Smooth muscle cell (in vitro differentiated cells): ENCODE measurements around the gene CAMK2A. TPM values are rescaled to one million over a fixed set of nuclear protein-coding genes. Genes with fewer than 3 reads are reported as not detected.

Experiments
- DNase-seq: peaks from one replicate; lab custom pipeline; 2025; ENCODE audit not compliant: unreplicated experiment; lab: John Stamatoyannopoulos, UW
- H2AFZ ChIP-seq: fragments of 200-600 bp; sonication (generic); 2 replicates; pipeline ENCODE4 v1.6.0; 2016; ENCODE audit warnings: antibody characterized with exemption, low read depth, mild to moderate bottlenecking
- H3F3A ChIP-seq: fragments of 200-600 bp; sonication (generic); 2 replicates; pipeline ENCODE4 v1.6.0; 2017; ENCODE audit warnings: antibody characterized with exemption, low read depth
- H3K27ac ChIP-seq: fragments of 200-600 bp; sonication (generic); 2 replicates; pipeline ENCODE4 v1.5.1; 2016; ENCODE audit warnings: low read depth, mild to moderate bottlenecking
- H3K27me3 ChIP-seq: fragments of 200-600 bp; sonication (generic); 2 replicates; pipeline ENCODE4 v1.6.1; 2016; ENCODE audit warnings: low read depth, mild to moderate bottlenecking
- H3K36me3 ChIP-seq: fragments of 200-600 bp; sonication (generic); 2 replicates; pipeline ENCODE4 v1.5.1; 2016; ENCODE audit warnings: low read depth
- H3K4me1 ChIP-seq: fragments of 200-600 bp; sonication (generic); 2 replicates; pipeline ENCODE4 v1.5.1; 2016; ENCODE audit warnings: low read depth
- H3K4me2 ChIP-seq: fragments of 200-600 bp; sonication (generic); 2 replicates; pipeline ENCODE4 v1.6.0; 2016; ENCODE audit warnings: mild to moderate bottlenecking
- H3K4me3 ChIP-seq: fragments of 200-600 bp; sonication (generic); 2 replicates; pipeline ENCODE4 v1.5.1; 2016; ENCODE audit warnings: mild to moderate bottlenecking
- H3K79me2 ChIP-seq: fragments of 200-600 bp; sonication (generic); 2 replicates; pipeline ENCODE4 v1.6.0; 2016; ENCODE audit warnings: low read depth, mild to moderate bottlenecking
- H3K9ac ChIP-seq: fragments of 200-600 bp; sonication (generic); 2 replicates; pipeline ENCODE4 v1.6.0; 2016; ENCODE audit warnings: low read depth
- H3K9me3 ChIP-seq: fragments of 200-600 bp; sonication (generic); replicated peaks from 2 replicates; pipeline ENCODE4 v1.5.1; 2016; ENCODE audit warnings: low read depth
- H4K20me1 ChIP-seq: fragments of 200-600 bp; sonication (generic); 2 replicates; pipeline ENCODE4 v1.6.0; 2016; ENCODE audit warnings: low read depth
- CTCF ChIP-seq: fragments of 200-600 bp; sonication (generic); IDR thresholded peaks from 2 replicates; pipeline ENCODE4 v1.5.1; 2017; ENCODE audit warnings: borderline replicate concordance, mild to moderate bottlenecking, antibody characterized with exemption; ENCODE audit not compliant: insufficient read depth, poor library complexity, severe bottlenecking
- WGBS: methylation state at CpG from one replicate; pipeline ENCODE4 v1.1.7; 2016; ENCODE audit warnings: low lambda C conversion rate; 5-methylcytosine and 5-hydroxymethylcytosine counted together
- polyA plus RNA-seq: library from polyadenylated mRNA; unstranded; fragments of >200 nt; fragmentation: Nextera tagmentation; extraction: Ambion mirVana; gene quantifications from 2 replicates; pipeline ENCODE4 v1.2.1, GENCODE V29; 2016
- total RNA-seq: library from RNA; depleted of rRNA; stranded (reverse); fragments of >200 nt; gene quantifications from 2 replicates; pipeline ENCODE4 v1.2.3, GENCODE V29; 2014

Gene CAMK2A
- total and polyA plus RNA-seq, 2 experiments from 2014 or later = 0.83 to 1.6 TPM

GRCh38 chr5:150294551-150295071 is 5.0 kb upstream of the CAMK2A start:
- Histone ChIP-seq H3K4me3 (no peak overlapping the region), H3K27me3 (no peaks in the 10 kb centered on the region), H3K4me2 (no peak overlapping the region), H3K4me1 (peaks cover 22% of the 10 kb centered on the region), H3K79me2 (peaks cover 26% of the 10 kb centered on the region), H4K20me1 (peaks cover 27% of the 10 kb centered on the region), H3F3A (peaks cover 11% of the 10 kb centered on the region), H3K36me3 (no peaks in the 10 kb centered on the region), H3K27ac (no peak overlapping the region), H2AFZ (no peak overlapping the region), H3K9ac (no peak overlapping the region), H3K9me3 (no peaks in the 10 kb centered on the region)
- no peak for DNase-seq
- no peak for TF ChIP-seq CTCF
- 92% methylated on average over 10 of the region's 10 CpGs for WGBS

GRCh38 chr5:150293091-150293941 is 3.7 kb upstream of the CAMK2A start:
- Histone ChIP-seq H3K27me3 (no peaks in the 10 kb centered on the region), H3K79me2 (peaks cover 24% of the 10 kb centered on the region), H3K4me2 (peak overlapping the region; percentile 35), H3K4me1 (peaks cover 20% of the 10 kb centered on the region), H3K9ac (no peak overlapping the region), H3F3A (peaks cover 3% of the 10 kb centered on the region), H3K36me3 (no peaks in the 10 kb centered on the region), H4K20me1 (peaks cover 22% of the 10 kb centered on the region), H2AFZ (no peak overlapping the region), H3K4me3 (no peak overlapping the region), H3K9me3 (no peaks in the 10 kb centered on the region), H3K27ac (peak overlapping the region; percentile 57)
- WGBS = 76% methylated on average over 19 of the region's 19 CpGs
- TF ChIP-seq CTCF = no peak
- DNase-seq = no peak

GRCh38 chr5:150291388-150292385 is 2.1 kb upstream of the CAMK2A start:
- Histone ChIP-seq H3K27ac (peak overlapping the region; percentile 57), H3K4me1 (peaks cover 20% of the 10 kb centered on the region), H4K20me1 (peaks cover 18% of the 10 kb centered on the region), H3K27me3 (no peaks in the 10 kb centered on the region), H3K36me3 (no peaks in the 10 kb centered on the region), H3K4me2 (peak overlapping the region; percentile 67), H2AFZ (no peak overlapping the region), H3F3A (peaks cover 3% of the 10 kb centered on the region), H3K9ac (no peak overlapping the region), H3K9me3 (no peaks in the 10 kb centered on the region), H3K79me2 (peaks cover 10% of the 10 kb centered on the region), H3K4me3 (no peak overlapping the region)
- no peak for DNase-seq
- 78% methylated on average over 12 of the region's 13 CpGs for WGBS
- no peak for TF ChIP-seq CTCF
